Renal cortex interstitium (tissue), 11 donors: ENCODE results near the gene TMPRSS13. TPM values are rescaled to one million over a fixed set of nuclear protein-coding genes. Genes with fewer than 3 reads are reported as not detected.

Experiments
- DNase-seq, 11 donors: peaks; one replicate each; pipeline ENCODE4 v3.0.0-alpha.2; 2013; ENCODE audit warnings: low read depth in 9 of 11, low spot score in 4 of 11; ENCODE audit errors: extremely low read depth in 1 of 11
- polyA plus RNA-seq, 3 donors: library from polyadenylated mRNA; unstranded; fragments of 120-200 nt; gene quantifications; one replicate each; pipeline ENCODE4 v1.2.1, GENCODE V29; 2013; ENCODE audit not compliant: insufficient read length in 3 of 3

Gene TMPRSS13
- polyA plus RNA-seq, 3 donors, result 0.53 to 1.4 (median 0.57) TPM

- no peak for DNase-seq
These were observed 11.5 kb downstream of the TMPRSS13 start for GRCh38 chr11:117917591-117918151.

DNA sequence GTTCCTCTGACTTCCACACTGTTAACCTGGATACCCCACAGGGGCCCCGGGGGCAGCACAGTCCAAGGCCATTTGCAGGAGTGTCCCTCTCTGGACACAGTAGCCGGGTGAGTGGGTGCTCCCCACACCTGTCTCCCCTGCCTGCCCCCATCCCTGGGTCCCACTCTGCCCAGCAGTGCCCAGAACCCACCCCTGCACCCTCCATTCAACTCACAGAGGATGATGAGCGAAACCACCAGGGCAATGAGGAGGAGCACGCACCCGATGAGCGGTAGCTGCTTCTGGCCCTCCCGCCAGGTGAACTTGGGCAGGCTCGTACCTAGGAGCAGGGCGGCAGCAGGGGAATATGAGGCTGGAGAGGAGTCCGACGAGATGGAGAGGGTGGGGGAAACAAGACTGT lies 12.2 kb downstream of the TMPRSS13 start:
- no peak for DNase-seq

DNA sequence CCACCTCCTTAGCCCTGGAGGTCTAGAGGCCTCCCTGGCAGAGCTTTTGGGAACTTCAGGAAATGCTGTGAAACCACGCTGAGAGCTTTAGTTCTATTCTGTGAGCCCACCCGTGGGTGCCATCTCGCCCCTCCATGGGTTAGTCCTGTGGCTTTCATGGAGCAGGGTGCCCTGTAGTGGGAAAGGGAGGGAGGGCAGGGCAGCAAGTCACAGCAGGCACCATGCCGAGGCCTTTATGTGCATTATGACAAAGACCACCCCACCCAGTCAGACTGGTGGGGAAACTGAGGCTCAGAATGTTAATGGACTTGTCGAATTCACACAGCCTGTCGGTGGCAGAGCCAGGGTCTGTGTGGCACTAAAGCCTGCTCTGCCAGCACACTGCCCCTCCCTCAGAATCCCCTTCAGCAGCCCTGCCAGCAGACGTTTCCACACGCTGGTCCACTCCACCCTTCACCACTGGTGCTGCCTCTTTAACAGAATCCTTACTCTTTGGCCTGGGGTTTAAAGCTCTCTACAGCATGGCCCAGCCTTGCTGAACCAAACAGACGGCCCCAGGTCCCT lies 13.4 kb downstream of the TMPRSS13 start:
- DNase-seq, result no peak

DNA sequence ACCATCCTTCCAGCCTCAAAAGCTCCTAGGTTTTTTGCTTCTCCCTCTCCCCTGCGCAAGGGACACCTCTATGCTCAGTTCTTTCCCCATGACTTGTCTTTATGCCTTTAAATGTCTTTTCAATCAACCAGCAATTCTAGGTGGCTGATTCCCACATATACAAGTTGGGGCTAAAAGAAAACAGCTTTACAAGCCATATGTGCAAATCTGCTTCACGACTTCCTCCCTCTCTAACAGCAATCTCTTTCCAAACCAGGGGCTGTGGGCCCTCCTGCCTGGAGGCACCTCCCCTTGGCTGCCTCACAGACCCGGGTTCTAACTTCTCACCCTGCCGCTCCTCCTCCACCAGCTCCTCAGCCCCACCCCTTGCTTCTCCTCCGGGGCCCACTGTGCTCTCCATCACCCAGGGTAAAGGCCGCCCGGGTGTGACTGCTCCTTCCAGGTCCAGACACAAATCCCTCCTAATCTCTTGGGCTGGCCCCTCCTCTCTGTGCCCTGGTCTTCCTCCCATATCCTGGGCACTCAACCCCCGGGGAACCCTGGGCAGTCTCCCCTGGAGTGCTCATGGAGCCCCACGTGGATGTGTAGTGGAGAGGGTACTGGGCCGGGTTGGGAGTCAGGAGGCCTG lies 14.1 kb downstream of the TMPRSS13 start:
- DNase-seq, result no peak

- no peak for DNase-seq
These were observed 14.8 kb downstream of the TMPRSS13 start for GRCh38 chr11:117914398-117914761.

DNA sequence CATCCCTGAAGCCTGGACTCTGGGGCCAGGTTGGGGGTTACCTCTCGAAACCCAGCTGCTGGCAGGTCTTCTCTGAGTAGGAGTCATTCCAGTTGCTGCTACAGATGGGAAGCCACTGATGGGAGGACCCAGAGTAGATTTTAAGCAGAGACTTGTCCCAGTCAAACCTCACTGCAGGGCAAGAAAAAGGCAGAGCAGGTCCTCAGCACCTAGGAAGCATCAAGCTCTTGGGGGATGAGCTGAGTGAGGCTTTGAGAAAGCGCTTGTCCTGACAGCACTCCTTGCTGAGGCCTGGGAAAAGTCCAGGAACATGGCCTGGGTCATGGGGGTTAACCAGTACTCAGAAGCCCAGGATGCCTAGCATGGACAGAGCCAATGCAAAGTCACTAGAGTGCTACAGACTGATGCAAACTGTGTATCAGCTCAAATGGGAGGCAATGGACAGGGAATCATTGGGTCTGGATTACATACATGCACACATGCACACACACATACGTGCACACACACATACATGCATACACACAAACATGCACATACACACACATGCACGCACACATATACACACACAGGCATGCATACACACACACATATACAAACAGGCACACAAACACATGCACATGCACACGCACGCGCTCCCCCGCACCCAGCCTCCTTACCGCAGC lies 15.3 kb downstream of the TMPRSS13 start:
- DNase-seq, result no peak

DNA sequence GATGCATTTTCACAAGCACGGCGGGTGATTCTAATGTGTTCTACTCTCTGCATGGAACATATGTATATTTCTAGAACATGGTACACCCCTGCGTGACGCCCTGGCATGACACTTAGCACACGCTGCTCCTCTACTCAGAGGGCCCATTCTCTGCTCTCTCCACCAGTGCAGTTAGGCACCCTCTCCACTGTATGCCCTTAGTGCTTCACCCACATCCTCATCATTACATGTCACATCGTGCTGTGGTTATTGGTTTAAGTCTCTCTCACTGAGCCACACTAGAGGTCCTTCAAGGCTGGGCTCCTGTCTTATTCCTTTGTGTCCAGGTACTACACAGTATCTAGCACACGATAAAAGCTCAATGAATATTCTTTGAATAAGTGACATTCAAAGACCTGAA lies 16.7 kb downstream of the TMPRSS13 start:
- no peak for DNase-seq

DNA sequence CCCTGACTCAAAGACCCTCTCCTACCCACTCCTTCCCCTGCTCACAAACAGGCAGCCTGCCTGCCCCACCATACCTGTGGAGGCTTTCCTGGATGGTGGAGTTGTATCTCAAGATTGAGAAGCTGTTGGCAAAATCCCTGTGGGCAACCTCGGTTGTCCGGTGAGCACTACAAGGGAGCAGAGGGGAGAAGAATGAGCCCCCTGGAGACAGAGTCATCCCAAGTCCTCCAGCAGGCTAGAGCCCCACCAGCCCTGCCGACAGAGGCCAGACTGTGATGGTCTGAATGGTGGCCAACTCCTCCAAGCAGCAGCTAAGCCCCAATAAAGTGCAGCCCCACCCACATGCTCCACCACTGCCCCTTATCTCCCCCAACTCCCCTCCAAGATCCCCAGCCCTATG lies 17.5 kb downstream of the TMPRSS13 start:
- no peak for DNase-seq

- no peak for DNase-seq
These were observed 18.1 kb downstream of the TMPRSS13 start for GRCh38 chr11:117910941-117911655.

- DNase-seq, result no peak
These were observed 18.7 kb downstream of the TMPRSS13 start for GRCh38 chr11:117910525-117910924.

- DNase-seq, result no peak
These were observed 19.4 kb downstream of the TMPRSS13 start for GRCh38 chr11:117909611-117910382.

DNA sequence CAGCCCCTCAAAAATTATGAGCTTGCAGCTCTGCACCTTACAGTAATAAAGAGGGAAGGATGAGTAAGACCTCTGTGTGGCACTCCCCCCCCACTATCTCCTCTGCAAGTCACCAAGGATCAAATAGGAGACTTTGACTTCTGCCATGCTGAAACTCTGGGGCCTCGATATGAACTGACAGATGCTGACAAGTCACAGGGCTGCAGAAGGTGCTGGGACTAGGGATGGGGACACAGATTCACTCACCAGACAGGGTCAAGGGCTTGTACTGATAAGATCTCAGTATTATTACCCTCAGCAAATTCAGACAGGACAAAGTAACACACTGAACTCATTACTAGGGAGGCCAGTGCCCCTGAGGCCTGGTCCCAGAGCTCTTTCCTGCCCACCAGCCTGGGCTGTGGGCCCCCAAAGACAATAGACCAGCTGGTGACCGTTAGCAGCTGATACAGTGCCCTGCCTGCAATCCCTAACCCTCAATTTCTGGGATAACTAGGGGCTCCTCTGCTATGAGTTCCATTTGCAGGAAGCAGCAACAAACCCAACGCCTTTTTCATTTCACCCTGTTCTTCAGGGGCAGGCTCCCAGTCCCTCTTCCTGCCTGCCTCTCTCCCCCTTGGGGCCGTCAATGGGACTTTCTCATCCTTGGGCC lies 20.1 kb downstream of the TMPRSS13 start:
- DNase-seq, result no peak

DNA sequence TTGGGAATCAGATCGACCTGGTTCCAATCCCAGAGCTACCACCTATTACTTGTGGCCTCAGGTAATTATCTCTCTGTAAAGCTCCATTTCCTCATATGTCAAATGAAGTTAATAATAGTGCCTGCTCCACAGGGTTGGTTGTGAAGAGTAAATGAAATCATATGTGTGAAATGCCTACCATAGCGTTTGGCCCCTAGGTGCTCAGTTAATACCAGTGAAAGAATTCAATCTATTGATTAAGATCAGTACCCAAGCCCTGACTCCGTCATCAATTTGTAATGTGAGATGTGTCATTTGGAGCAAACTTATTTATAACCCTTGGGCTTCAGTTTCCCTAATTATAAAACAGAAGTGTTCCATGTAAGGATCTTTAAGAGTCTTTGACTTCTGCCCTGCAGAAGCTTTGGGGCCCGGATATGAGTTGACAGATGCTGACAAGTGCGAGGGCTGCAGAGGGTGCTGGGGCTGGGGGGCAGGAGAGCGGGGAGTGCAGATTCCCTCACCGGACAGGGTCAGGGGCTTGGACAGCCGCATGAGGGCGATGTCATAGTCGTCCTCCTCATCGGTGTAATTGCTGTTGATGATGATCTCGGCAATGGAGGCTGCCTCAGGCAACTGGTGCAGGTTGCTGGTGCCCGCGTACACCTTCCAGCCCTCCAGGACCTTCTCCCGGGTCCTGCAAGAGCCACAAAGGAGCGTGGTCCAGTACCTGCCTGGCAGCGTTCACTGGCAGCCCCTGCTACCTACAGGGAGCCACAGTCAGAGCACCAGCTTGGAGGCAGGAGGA lies 20.9 kb downstream of the TMPRSS13 start:
- no peak for DNase-seq

- peak in 10 of 11 donors; percentile 35 to 67 (median 58) for DNase-seq
These were observed 21.7 kb downstream of the TMPRSS13 start for GRCh38 chr11:117907276-117908108.

DNA sequence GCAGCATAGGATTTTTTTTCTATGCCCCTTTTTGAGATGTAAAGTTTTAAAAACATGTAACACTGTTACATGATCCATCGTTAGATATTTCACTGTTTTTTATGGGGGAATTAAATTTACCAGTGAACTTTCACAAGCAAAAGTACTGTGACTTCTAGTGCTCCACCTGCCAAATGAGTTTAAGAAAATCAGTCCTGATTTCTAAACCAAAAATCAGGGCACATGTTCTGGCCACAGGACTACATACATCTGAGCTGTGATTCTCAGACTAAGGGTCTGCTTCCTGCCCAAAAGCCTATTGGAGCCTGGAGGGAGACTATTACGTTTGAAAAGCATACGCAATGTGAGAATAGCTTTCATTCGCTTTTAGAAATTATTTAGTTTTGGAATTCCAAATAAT lies 22.5 kb downstream of the TMPRSS13 start:
- no peak for DNase-seq

DNA sequence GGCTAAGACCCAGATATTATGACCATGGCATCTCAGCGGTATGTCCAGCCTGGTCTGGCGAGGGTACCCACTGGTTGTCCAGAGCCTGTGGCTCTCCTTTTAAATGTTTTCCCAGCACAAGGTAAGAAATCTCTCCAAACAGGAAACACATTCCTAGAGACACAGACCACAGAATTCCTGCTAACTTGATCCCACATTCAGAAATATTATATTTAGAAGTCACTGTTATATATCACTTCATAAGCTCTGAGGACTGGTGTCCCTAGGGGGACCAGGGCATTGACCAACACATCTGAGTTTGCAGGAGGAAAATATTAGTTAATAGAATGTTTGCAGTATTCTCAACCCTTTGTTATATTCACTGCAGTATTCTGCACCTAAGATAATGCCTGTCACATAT lies 23.1 kb downstream of the TMPRSS13 start:
- DNase-seq, result no peak

- DNase-seq, result no peak
These were observed 23.7 kb downstream of the TMPRSS13 start for GRCh38 chr11:117905524-117905923.
